ENCODE measurements around the gene ZDHHC11B. TPM values are rescaled to one million over a fixed set of nuclear protein-coding genes. Genes with fewer than 3 reads are reported as not detected.

Gene ZDHHC11B
- total and polyA plus RNA-seq, 5 donors: 6.6 to 49.2 (median 22.2) TPM

DNA sequence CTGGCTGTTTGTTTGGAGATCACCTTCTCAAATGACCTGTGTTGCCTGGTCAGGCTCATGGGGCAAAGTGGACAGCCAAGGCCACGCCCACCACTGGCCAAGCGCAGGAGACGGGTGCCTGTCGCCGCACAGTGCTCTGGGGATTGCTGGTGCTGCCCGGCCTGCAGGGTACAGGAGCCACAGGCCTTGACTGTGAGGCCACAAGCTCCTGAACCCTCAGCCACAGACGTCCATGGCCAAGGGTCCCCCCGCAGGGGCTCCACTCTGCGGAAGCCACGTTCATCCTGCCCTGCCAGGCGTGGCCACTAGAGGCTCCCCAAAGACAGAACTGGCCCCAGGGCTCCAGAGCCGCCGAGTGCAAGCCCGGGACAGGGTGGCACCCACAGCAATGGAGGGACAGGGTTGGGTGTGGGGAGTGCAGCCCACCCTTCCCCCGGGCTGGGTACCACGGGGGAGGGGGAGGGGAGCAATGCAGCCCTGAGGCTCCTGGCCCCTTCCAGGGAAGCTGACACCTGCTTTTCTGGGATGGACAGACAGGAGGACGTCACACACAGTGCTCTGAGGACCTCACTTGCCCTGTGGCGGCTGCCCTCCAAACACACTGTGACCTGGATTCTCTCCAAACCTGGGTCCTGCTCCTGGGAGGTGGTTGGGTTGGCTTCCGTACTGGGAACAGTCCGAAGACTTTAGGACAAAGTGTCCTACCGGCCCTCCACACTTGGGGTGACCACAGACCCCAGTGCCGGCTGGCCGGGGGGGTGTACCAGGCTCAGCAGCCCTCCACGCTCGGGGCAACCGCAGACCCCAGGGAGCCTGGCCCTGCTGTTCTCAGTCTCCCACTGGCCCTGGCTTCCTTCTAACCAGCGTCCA is 112.8 kb downstream of the ZDHHC11B start:
- WGBS: 16% methylated on average over 27 of the region's 27 CpGs

DNA sequence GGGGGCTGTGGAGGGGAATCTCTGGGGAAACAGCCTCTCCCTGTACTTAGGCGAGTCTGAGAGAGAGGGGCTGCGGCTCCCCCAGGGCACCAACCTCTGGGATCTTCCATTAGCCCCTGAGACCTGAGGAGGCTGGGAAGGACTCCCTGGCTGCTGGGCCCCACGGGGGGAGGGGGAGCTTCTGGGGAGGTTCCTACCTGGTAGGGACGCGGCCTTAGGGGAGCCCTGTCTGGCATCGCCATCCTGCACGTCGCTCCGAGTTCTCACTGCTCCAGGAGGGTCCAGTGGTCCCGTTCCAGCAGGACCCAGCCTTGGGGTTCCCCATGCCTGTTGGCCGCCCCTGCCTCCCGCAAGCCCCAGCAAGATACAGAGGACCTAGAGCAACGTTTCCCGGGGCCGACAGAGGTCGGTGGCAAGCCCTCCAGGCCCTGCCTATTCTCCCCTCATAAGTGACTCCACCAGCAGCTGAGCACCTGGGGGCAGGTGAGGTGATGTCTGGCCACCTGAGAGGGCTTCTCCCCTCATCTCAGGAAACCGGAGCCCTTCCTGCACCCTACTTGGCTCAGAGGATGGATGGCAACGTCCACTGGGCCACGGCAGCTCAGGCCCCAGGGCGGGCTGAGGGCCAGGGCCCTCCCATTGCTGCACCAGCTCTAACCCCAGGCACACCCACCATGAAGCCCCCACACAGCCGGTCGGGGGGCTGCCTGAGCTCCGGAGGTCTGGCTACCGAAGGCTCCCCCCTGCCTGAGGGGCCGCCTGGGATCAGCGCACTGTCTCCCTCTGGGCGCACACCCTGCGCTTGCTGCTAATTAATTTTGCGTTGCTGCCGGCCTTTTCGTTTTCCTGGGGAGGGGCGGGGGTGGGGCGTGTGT is 113.9 kb downstream of the ZDHHC11B start:
- 67% methylated on average over 33 of the region's 33 CpGs for WGBS
- intact Hi-C loops (cut with DNase I): loop anchor here (5.0 kb wide), 1 partner anchor 232 kb away; no protein-coding TSS in a partner anchor
- no peak for ATAC-seq
- H3K27ac ChIP-seq (ENCODE audit: low read length): no peak overlapping the region
- peaks cover 7% of the 10 kb centered on the region for H3K4me1 ChIP-seq (ENCODE audit: control insufficient read depth, insufficient read depth, low read length)
- H3K9me3 ChIP-seq (ENCODE audit: control insufficient read depth, low read length): no peaks in the 10 kb centered on the region
- H3K27me3 ChIP-seq (ENCODE audit: control insufficient read depth, insufficient read depth): no peaks in the 10 kb centered on the region
- DNase-seq: peak in 2 of 3 donors; percentile 54 to 55
- no peak overlapping the region for H3K4me3 ChIP-seq (ENCODE audit: low read length)

More for the DNA sequence above, 112.8 kb downstream of the ZDHHC11B start:
- intact Hi-C loops (cut with DNase I): loop anchor here (5.0 kb wide), 1 partner anchor 231 kb away; no protein-coding TSS in a partner anchor
- H3K27ac ChIP-seq (ENCODE audit: low read length): no peak overlapping the region
- peak; percentile 78 to 82 for ATAC-seq
- peaks cover 7% of the 10 kb centered on the region for H3K4me1 ChIP-seq (ENCODE audit: control insufficient read depth, insufficient read depth, low read length)
- no peaks in the 10 kb centered on the region for H3K9me3 ChIP-seq (ENCODE audit: control insufficient read depth, low read length)
- no peaks in the 10 kb centered on the region for H3K27me3 ChIP-seq (ENCODE audit: control insufficient read depth, insufficient read depth)
- no peak overlapping the region for H3K4me3 ChIP-seq (ENCODE audit: low read length)
- peak; percentile 83 to 93 (median 92) for DNase-seq

DNA sequence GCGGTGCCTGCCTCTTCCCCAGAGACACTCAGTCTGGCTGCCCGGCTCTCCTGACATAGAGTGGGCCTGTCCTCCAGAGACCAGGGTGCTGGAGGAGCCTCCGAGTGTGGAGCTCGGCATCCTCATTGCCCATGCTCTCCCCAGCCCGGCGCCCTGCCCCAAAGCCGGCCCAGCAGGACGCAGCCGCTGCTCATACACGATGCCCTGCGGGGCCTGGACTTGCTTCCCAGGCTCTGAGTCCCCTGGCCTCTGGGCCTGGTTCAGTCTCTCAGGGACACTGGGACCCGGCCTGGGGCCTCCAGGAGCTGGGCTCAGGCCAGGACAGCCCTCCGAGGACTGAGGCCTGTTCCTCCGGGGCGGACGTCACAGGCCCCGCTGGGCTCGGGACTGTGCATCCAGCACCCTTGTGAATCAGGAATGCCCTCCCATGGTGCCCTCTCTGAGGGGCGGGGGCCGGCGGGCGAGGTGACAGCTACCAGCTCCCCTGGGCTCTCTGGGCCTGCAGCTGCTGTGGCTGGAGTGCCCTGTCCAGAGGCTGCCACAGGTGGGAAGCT is 114.6 kb downstream of the ZDHHC11B start:
- no peak for ATAC-seq
- no peaks in the 10 kb centered on the region for H3K9me3 ChIP-seq (ENCODE audit: control insufficient read depth, low read length)
- no peak overlapping the region for H3K27ac ChIP-seq (ENCODE audit: low read length)
- intact Hi-C loops (cut with DNase I): loop anchor here (5.0 kb wide), 1 partner anchor 232 kb away; no protein-coding TSS in a partner anchor
- 78% methylated on average over 22 of the region's 22 CpGs for WGBS
- peak; percentile 18 to 67 (median 55) for DNase-seq
- H3K4me3 ChIP-seq (ENCODE audit: low read length): no peak overlapping the region
- no peaks in the 10 kb centered on the region for H3K27me3 ChIP-seq (ENCODE audit: control insufficient read depth, insufficient read depth)
- peaks cover 6% of the 10 kb centered on the region for H3K4me1 ChIP-seq (ENCODE audit: control insufficient read depth, insufficient read depth, low read length)

DNA sequence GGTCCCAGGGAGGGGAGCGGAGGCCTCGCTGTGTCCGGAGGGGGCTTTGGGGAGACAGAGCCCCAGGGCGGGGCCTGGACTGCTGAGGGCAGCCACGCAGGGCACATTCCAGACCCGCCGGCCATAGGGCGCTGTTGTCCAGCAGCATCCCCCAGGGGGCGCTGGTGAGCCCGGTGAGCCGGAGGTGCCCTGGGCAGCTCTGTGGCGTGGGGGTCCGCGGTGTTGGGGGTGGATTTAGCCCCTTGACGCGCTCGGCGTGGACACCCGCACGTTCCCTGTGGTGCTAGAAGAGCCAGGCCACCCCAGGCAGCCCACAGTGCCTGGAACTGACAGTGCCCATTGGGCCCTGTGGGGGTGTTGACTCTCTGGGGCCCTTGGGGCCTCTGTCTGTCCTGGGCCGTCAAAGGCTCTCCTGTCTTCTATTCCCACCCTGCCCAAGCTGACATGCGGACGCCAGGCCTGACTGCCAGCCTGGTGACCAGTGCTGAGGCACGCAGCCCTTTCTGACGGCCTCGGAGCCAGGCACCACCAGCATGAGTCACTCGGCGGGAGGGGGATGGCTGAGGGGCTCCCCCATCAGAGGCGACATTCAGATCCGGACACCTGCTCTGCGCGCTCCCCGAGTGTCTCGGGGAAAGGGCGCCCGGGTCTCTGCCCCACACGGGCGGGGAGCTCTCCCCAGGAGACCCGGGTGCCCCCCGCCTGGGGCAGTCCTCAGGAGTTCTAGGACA is 115.3 kb downstream of the ZDHHC11B start:
- ATAC-seq: peak in 1 of 2 donors; percentile 6
- no peaks in the 10 kb centered on the region for H3K4me1 ChIP-seq (ENCODE audit: control insufficient read depth, insufficient read depth, low read length)
- DNase-seq: peak; percentile 27 to 82 (median 53)
- H3K9me3 ChIP-seq (ENCODE audit: control insufficient read depth, low read length): no peaks in the 10 kb centered on the region
- no peak overlapping the region for H3K4me3 ChIP-seq (ENCODE audit: low read length)
- 66% methylated on average over 40 of the region's 40 CpGs for WGBS
- H3K27ac ChIP-seq (ENCODE audit: low read length): no peak overlapping the region
- no peaks in the 10 kb centered on the region for H3K27me3 ChIP-seq (ENCODE audit: control insufficient read depth, insufficient read depth)
- intact Hi-C loops (cut with DNase I): no loop called here

GRCh38 chr5:668283-668995 is 116.1 kb downstream of the ZDHHC11B start:
- Histone ChIP-seq H3K4me1 (ENCODE audit: control insufficient read depth, insufficient read depth, low read length) (no peaks in the 10 kb centered on the region), H3K4me3 (ENCODE audit: low read length) (no peak overlapping the region), H3K27me3 (ENCODE audit: control insufficient read depth, insufficient read depth) (no peaks in the 10 kb centered on the region), H3K27ac (ENCODE audit: low read length) (no peak overlapping the region), H3K9me3 (ENCODE audit: control insufficient read depth, low read length) (no peaks in the 10 kb centered on the region)
- ATAC-seq (no peak), DNase-seq (peak in 2 of 3 donors; percentile 13 to 25)
- 78% methylated on average over 44 of the region's 44 CpGs for WGBS
- intact Hi-C loops (cut with DNase I): no loop called here

GRCh38 chr5:666816-667498 is 117.6 kb downstream of the ZDHHC11B start:
- Histone ChIP-seq H3K27ac (ENCODE audit: low read length) (no peak overlapping the region), H3K27me3 (ENCODE audit: control insufficient read depth, insufficient read depth) (no peaks in the 10 kb centered on the region), H3K4me3 (ENCODE audit: low read length) (no peak overlapping the region), H3K4me1 (ENCODE audit: control insufficient read depth, insufficient read depth, low read length) (no peaks in the 10 kb centered on the region), H3K9me3 (ENCODE audit: control insufficient read depth, low read length) (no peaks in the 10 kb centered on the region)
- DNase-seq: peak in 2 of 3 donors; percentile 2 to 40
- ATAC-seq: no peak
- intact Hi-C loops (cut with DNase I): no loop called here
- 91% methylated on average over 13 of the region's 13 CpGs for WGBS

- no peaks in the 10 kb centered on the region for H3K27me3 ChIP-seq (ENCODE audit: control insufficient read depth, insufficient read depth)
- peak; percentile 11 to 55 (median 52) for DNase-seq
- no peaks in the 10 kb centered on the region for H3K9me3 ChIP-seq (ENCODE audit: control insufficient read depth, low read length)
- H3K4me3 ChIP-seq (ENCODE audit: low read length): no peak overlapping the region
- H3K4me1 ChIP-seq (ENCODE audit: control insufficient read depth, insufficient read depth, low read length): no peaks in the 10 kb centered on the region
- no peak overlapping the region for H3K27ac ChIP-seq (ENCODE audit: low read length)
- intact Hi-C loops (cut with DNase I): no loop called here
- WGBS: 95% methylated on average over 40 of the region's 40 CpGs
- no peak for ATAC-seq
Observed at GRCh38 chr5:665956-666711, 118.4 kb downstream of the ZDHHC11B start.

GRCh38 chr5:665541-665955 is 119.0 kb downstream of the ZDHHC11B start:
- Histone ChIP-seq H3K9me3 (ENCODE audit: control insufficient read depth, low read length) (no peaks in the 10 kb centered on the region), H3K27ac (ENCODE audit: low read length) (no peak overlapping the region), H3K27me3 (ENCODE audit: control insufficient read depth, insufficient read depth) (no peaks in the 10 kb centered on the region), H3K4me3 (ENCODE audit: low read length) (no peak overlapping the region), H3K4me1 (ENCODE audit: control insufficient read depth, insufficient read depth, low read length) (no peaks in the 10 kb centered on the region)
- 87% methylated on average over 8 of the region's 8 CpGs for WGBS
- no peak for ATAC-seq
- DNase-seq: peak; percentile 12 to 58 (median 47)
- intact Hi-C loops (cut with DNase I): no loop called here

DNA sequence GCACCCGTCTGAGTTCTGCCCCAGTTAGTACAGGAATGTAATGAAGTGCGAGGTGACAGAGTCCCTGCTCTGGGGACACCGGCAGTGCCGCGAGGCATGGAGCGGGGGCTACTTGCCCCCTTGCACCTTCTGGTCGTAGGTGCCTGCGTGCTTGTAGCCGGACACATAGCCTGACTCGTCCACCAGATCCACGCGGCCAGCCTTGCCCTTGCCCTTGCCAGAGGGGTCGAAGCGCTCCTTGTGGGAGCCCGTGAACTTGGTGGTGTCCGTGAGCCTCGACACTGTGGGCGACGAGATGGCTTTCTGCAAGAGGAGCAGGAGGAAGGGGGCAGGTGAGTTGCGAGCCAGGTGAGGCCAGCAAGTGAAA is 119.6 kb downstream of the ZDHHC11B start:
- Histone ChIP-seq H3K27ac (ENCODE audit: low read length) (no peak overlapping the region), H3K4me3 (ENCODE audit: low read length) (no peak overlapping the region), H3K9me3 (ENCODE audit: control insufficient read depth, low read length) (no peaks in the 10 kb centered on the region), H3K4me1 (ENCODE audit: control insufficient read depth, insufficient read depth, low read length) (no peaks in the 10 kb centered on the region), H3K27me3 (ENCODE audit: control insufficient read depth, insufficient read depth) (no peaks in the 10 kb centered on the region)
- 91% methylated on average over 20 of the region's 20 CpGs for WGBS
- intact Hi-C loops (cut with DNase I): no loop called here
- peak in 2 of 3 donors; percentile 0 to 32 for DNase-seq
- ATAC-seq: no peak

Data from right cardiac atrium (tissue), 5 donors.